Vagina (tissue), 2 donors: Measurements from ENCODE around the gene RTBDN.

Experiments used
- CTCF ChIP-seq, 3 experiments: fragments of 450-650 bp in 2 of 3; fragments of 200-600 bp in 1 of 3; sonication (generic) in 1 of 3; IDR thresholded peaks; one replicate each; pipeline ENCODE4 v1.5.1; 2017 to 2019; ENCODE audit warnings: antibody characterized with exemption in 3 of 3, mild to moderate bottlenecking in 2 of 3, moderate library complexity in 2 of 3
- POLR2A ChIP-seq, 2 donors: fragments of 450-650 bp; IDR thresholded peaks; one replicate each; pipeline ENCODE4 v1.6.1; 2017; ENCODE audit warnings: antibody characterized with exemption in 2 of 2, mild to moderate bottlenecking in 2 of 2, moderate library complexity in 2 of 2
- POLR2AphosphoS5 ChIP-seq, 2 donors: sonication (generic); formaldehyde crosslinking; IDR thresholded peaks; one replicate each; pipeline ENCODE4 v1.9.0; 2017; ENCODE audit warnings: antibody characterized with exemption in 2 of 2, mild to moderate bottlenecking in 2 of 2, low read depth in 1 of 2; ENCODE audit not compliant: insufficient read depth in 1 of 2

GRCh38 chr19:12834566-12834943, at the start of gene RTBDN:
- TF ChIP-seq POLR2A (IDR thresholded peaks at IDR 0.05) (no peak), POLR2AphosphoS5 (IDR thresholded peaks at IDR 0.05; ENCODE audit: insufficient read depth in 1 of 2, low read depth in 1 of 2) (no peak), CTCF (IDR thresholded peaks at IDR 0.05) (no peak)
